IPS-NIHi11 (cell line): ENCODE measurements around the gene ASB15.
"Not testable (repeated sequence)": the region's sequence is repeated elsewhere in the genome, so short reads cannot be mapped to it uniquely, and the experiment has no call there.

Experiments used
- DNase-seq: peaks from one replicate; pipeline ENCODE4 v3.0.0; 2012; ENCODE audit warnings: mixed read lengths, low spot score

The ASB15 gene

GRCh38 chr7:123601530-123601929, at the start of gene ASB15:
Gene ASB15, plus strand, starts transcription at chr7:123601821. Its CDS starts 12,682 bp downstream, at chr7:123614503.
- no peak for DNase-seq

GRCh38 chr7:123552134-123552533, 49.5 kb upstream of the ASB15 start:
- not testable (repeated sequence) for DNase-seq

GRCh38 chr7:123552641-123553040, 49.0 kb upstream of the ASB15 start:
- no peak for DNase-seq

- no peak for DNase-seq
Measured at GRCh38 chr7:123553159-123553558, 48.5 kb upstream of the ASB15 start.

GRCh38 chr7:123555484-123555883, 46.1 kb upstream of the ASB15 start:
- DNase-seq, result no peak

- DNase-seq, result no peak
Measured at GRCh38 chr7:123557016-123557397, 44.6 kb upstream of the ASB15 start.

- peak; percentile 95 for DNase-seq
Measured at GRCh38 chr7:123557398-123558288, 44.0 kb upstream of the ASB15 start, which contains the start of gene NDUFA5. Gene NDUFA5, minus strand, starts transcription at chr7:123557818. Its CDS starts 23 bp downstream, at chr7:123557795.

GRCh38 chr7:123558289-123558874, 43.2 kb upstream of the ASB15 start:
- no peak for DNase-seq

- DNase-seq, result no peak
Measured at GRCh38 chr7:123562121-123562520, 39.5 kb upstream of the ASB15 start.

- no peak for DNase-seq
Measured at GRCh38 chr7:123569352-123570010, 32.1 kb upstream of the ASB15 start.

GRCh38 chr7:123570390-123571182, 31.0 kb upstream of the ASB15 start:
- no peak for DNase-seq

- DNase-seq, result no peak
Measured at GRCh38 chr7:123571187-123571586, 30.4 kb upstream of the ASB15 start.

- no peak for DNase-seq
Measured at GRCh38 chr7:123571684-123572083, 29.9 kb upstream of the ASB15 start.

GRCh38 chr7:123573341-123573740, 28.3 kb upstream of the ASB15 start:
- peak; percentile 8 for DNase-seq

GRCh38 chr7:123573896-123574467, 27.6 kb upstream of the ASB15 start:
- DNase-seq, result no peak

- no peak for DNase-seq
Measured at GRCh38 chr7:123579416-123579815, 22.2 kb upstream of the ASB15 start.

- DNase-seq, result peak; percentile 42
Measured at GRCh38 chr7:123580406-123581161, 21.0 kb upstream of the ASB15 start.

GRCh38 chr7:123581162-123581459, 20.5 kb upstream of the ASB15 start:
- no peak for DNase-seq

GRCh38 chr7:123583821-123584220, 17.8 kb upstream of the ASB15 start:
- no peak for DNase-seq

- no peak for DNase-seq
Measured at GRCh38 chr7:123588376-123588775, 13.2 kb upstream of the ASB15 start.

GRCh38 chr7:123594813-123595241, 6.8 kb upstream of the ASB15 start:
- DNase-seq, result peak; percentile 9
